ENCODE data around the gene MAGEB17.
"Not testable (repeated sequence)": the region's sequence is repeated elsewhere in the genome, so short reads cannot be mapped to it uniquely, and the experiment has no call there.

MAGEB17 gene

DNA sequence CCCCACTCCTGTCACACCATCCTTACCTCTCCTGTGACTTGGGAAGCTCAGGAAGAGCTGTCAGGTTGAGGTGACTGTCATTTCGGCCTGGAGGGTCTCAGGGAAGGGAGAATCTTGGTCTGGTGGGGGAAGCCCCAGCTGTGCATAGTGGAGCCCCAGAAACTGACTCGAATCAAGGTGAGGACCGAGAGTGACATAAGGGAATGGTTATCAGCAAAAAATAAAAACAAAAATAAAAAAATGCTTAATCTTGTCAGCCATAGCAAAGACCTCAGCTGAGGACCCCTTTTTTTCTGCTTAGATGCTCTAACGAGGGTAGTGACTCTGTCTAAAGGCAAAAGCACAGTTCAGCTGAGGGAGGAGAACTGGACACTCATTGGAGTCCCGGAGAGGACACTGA lies at the start of gene MAGEB17:
TSS of gene MAGEB17 (plus strand) at position 301 of the 400 bp plus-strand sequence. CDS start 2,902 bp downstream, outside the sequence.
- no peak for DNase-seq

GRCh38 chrX:16119353-16120220 lies 47.7 kb upstream of the MAGEB17 start:
- DNase-seq = no peak

DNA sequence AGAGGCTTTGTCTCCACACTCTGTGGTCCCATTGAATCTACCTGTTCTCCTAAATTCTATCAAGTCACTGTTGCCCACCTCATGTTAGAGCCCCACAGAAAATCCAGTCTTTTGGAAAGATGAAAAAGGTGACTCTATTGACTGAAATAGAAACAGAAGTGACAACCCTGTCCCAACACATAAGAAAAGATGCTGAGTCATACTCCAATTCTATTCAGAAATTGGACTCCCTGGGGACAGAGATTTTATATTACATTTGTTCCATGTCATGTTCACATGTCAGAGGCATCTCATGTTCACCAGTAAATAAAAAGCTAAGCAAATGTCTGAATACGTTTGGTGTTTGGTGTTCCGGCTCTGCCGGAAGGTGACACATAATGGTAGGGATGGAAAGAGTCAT lies 46.9 kb upstream of the MAGEB17 start:
- no peak for DNase-seq

- peak in 55 of 58 donors; percentile 0 to 80 (median 30) for DNase-seq
Measured at GRCh38 chrX:16123222-16123786, 44.0 kb upstream of the MAGEB17 start, which contains the start of gene GRPR. Gene GRPR, plus strand, starts transcription at chrX:16123565. Its CDS starts 389 bp downstream, at chrX:16123954.

DNA sequence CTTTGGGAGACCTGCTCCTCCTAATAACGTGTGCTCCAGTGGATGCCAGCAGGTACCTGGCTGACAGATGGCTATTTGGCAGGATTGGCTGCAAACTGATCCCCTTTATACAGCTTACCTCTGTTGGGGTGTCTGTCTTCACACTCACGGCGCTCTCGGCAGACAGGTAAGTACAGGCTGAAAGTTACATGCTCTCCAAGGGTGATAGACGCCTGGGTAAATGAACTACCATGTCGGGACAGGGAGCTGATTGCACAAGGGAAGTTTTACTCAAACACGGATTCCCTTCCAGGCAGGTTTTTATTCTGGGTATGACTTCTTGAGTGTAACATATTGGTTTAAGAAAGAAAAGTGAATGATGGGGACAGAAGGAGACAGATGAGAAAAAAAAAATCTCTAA lies 43.1 kb upstream of the MAGEB17 start:
- no peak for DNase-seq

DNA sequence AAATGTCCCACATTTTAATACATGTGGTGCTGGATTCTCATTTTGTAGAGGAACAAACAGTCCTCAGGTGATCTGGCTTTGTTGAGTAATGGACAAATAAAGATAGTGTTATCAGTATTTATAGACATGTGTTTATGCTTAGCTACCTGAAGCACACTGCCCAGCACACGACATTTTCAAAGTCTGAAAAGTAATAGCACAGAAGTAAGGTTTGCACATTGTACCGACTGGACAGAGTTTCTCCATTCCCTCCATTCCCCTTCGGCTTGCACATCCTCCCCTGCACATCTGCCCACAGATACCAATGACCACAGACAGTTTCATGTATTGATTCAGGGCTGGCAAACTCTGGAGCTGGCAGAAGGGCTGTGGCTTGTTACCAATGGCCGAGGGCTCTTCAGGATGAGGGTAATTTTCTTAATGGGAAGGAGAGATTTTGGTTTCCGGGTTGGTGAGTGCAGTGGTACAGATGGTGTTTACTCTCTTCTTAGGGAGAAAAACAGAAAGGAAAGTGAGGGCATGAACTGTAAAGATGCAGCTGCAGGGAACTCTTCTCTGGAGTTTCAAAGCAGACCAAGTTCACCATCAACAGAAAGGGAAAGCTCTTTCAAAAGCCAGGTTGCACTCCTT lies 41.6 kb upstream of the MAGEB17 start:
- no peak for DNase-seq

DNA sequence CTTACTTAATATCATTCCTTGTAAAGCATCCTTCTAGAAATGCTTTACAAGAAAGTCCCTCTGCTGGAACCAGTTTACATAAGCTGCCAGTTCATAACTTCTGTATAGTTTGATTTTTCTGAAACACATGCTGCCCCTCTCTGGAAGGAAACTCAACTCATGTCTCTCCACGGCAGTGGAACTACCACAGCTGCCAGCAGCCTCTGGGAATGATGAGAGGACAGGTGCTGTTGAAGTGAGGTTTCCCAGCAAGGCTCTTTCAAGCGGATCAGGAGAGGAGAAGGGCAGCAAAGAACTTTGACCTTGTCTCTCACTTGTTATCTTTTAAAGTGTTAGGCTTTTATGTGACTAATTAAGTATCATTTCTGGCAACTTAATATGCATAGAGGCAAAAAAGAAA lies 36.6 kb upstream of the MAGEB17 start:
- DNase-seq = no peak

DNA sequence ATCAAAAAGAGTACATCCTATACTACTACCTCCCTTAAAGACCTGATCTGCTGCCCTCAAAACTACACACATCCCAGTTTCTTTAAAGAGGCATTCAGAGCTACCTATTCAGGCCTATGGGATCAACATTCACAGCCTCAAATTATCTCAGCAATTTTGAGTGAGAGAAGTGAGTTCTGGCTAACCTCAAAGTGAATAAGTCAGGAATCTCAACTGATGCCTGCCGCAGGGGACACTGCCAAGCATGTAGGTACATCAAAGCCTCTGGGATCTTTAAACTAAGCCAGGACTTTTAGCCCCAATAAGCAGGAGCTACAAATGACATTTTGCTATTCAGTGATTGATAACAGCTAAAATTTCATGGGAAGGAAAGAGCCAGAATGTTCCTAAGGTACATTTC lies 32.3 kb upstream of the MAGEB17 start:
- DNase-seq = no peak

DNA sequence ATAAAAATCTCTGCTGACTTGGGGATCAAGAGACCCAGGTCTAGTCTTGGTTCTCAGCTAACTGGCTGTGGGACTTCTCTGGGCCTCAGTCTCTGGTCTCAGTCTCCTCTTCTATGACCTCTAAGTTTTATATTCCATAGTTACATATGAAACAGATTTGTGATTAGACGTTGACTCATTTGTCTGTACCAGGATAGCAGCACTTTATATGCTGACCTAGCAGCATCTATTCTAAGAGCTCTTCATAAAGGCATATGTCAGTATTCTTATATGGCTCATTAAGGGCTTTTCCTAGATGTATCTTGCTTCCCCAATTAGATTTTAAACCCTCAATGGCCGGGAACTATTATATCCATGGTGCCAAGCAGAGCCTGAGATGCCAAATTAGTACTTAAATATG lies 31.2 kb upstream of the MAGEB17 start:
- DNase-seq = no peak

DNA sequence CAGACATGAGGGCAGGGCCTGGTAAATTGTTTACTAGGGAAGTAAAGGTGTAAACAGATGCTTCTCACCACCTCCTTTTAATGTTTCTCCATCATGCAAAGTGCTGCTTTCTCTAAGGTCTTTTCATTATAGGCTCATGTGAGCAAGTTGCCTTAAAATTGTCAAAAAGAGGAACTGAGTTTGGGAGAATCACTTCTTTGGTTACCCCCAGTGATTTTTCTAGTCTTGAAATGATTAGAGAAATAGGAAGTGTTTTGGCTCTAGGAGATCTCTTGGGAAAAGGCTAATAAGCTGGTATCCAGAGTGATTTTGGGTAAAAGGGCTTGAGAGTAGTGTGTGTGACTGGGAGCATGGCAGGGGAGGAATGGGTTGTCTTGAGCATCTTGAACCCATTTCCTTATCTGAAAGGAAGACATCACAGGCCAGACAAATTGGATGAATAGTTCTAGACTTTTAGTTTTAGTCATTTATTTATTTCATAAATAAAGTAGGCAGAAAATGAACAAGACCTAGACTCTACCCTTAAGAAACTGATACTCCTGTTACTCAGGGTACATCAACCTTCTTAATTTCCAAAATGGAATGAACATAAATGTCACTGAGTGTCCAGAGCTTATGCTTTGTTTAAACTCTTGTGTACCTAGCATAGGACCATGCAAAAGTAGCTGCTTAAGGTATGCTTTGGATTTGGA lies 29.7 kb upstream of the MAGEB17 start:
- no peak for DNase-seq

DNA sequence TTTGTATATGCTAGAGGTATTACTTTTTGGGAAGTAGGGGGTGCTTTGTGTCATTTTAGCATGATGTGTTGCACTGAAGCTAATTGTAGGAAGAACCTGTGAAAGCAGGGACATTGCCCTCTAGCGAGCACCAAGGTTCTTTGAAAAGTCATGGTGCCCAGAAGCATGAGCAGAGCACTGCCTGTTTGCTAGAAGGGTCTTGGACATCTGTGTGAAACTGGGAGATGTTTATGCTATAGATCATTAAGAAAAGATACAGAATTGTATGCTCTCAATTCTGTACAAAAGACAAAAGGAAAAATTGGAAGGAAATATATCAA lies 29.2 kb upstream of the MAGEB17 start:
- no peak for DNase-seq

- no peak for DNase-seq
Measured at GRCh38 chrX:16140448-16140847, 26.8 kb upstream of the MAGEB17 start.

- DNase-seq = no peak
Measured at GRCh38 chrX:16140983-16141382, 26.3 kb upstream of the MAGEB17 start.

- no peak for DNase-seq
Measured at GRCh38 chrX:16141422-16142245, 25.6 kb upstream of the MAGEB17 start.

GRCh38 chrX:16142246-16142558 lies 25.1 kb upstream of the MAGEB17 start:
- DNase-seq = no peak

GRCh38 chrX:16143968-16144367 lies 23.3 kb upstream of the MAGEB17 start:
- no peak for DNase-seq

DNA sequence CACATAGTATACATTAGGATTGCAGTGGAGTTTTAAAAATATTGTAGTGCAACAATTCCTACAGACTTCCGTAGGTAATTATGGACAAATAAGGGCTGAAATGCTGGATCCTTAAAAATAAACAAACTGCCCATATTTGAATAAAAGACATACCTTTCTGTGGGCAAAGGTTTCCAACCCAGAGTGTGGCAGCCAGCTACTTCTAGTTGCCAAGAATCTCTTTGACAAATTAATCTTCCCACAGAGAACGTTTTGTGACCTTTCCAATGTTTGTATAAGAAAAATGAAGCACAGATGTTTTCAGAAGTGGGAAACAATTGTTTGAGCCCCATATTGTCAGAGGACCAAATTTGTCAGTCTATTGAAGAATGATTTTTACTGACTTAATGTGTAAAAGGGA lies 22.9 kb upstream of the MAGEB17 start:
- DNase-seq = no peak

DNA sequence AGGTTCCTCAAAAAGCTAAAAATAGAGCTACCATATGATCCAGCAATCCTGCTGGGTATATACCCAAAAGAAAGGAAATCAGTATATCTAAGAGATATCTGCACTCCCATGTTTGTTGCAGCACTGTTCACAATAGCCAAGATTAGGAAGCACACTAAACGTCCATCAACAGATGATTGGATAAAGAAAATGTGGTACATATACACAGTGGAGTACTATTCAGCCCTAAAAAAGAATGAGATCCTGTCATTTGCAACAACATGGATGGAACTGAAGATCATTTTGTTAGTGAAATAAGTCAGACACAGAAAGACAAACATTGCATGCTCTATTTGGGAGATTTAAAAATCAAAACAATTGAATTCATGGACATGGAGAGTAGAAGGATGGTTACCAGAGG lies 22.2 kb upstream of the MAGEB17 start:
- DNase-seq = not testable (repeated sequence)

GRCh38 chrX:16145656-16146055 lies 21.6 kb upstream of the MAGEB17 start:
- DNase-seq = no peak

DNA sequence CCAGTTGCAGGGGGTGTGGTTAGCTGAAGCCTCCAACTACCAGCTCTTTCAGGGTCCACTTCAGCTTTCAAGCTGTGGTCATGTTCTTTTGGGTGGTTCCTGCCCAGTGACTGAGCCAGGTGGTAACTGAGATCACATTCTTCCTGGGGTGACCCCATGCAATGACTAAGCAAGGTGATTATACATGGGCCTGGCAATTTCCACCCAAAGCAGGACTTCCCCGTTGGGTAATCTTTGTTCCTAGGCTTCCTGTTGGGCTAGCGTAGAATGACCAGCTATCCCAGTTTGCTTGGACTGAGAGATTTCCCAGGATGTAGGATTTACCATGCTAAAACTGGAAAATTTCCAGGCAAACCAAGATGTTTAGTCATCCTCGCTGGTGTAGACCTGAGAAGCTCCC lies 18.4 kb upstream of the MAGEB17 start:
- no peak for DNase-seq

GRCh38 chrX:16155581-16156096 lies 11.6 kb upstream of the MAGEB17 start:
- no peak for DNase-seq

Measured in anterior cingulate cortex (tissue), 58 donors.